ENCODE measurements around the gene TTYH2. TPM values are rescaled to one million over a fixed set of nuclear protein-coding genes. Genes with fewer than 3 reads are reported as not detected.

Gene TTYH2
- total RNA-seq, 4 donors from 2014 or later, result 12.4 to 24.7 (median 18.8) TPM

GRCh38 chr17:74170924-74171323 lies 42.4 kb upstream of the TTYH2 start:
- H3K4me3 ChIP-seq (replicated peaks in 1 of 3), result no peak overlapping the region
- no peaks in the 10 kb centered on the region for H3K27me3 ChIP-seq
- no peak for DNase-seq
- H3K9me3 ChIP-seq, result no peaks in the 10 kb centered on the region
- no peaks in the 10 kb centered on the region for H3K4me1 ChIP-seq
- no peaks in the 10 kb centered on the region for H3K36me3 ChIP-seq
- 70 to 75% methylated on average over 1 of the region's 1 CpG for WGBS, 2 donors
- intact Hi-C loops (cut with DNase I), result no loop called here
- TF ChIP-seq POLR2A (IDR thresholded peaks at IDR 0.05) (no peak), CTCF (IDR thresholded peaks at IDR 0.05) (no peak)
- H3K27ac ChIP-seq, result no peak overlapping the region

GRCh38 chr17:74172700-74173099 lies 40.7 kb upstream of the TTYH2 start:
- TF ChIP-seq POLR2A (IDR thresholded peaks at IDR 0.05) (no peak), CTCF (IDR thresholded peaks at IDR 0.05) (no peak)
- Histone ChIP-seq H3K27ac (no peak overlapping the region), H3K9me3 (no peaks in the 10 kb centered on the region), H3K36me3 (no peaks in the 10 kb centered on the region), H3K4me1 (no peaks in the 10 kb centered on the region), H3K27me3 (no peaks in the 10 kb centered on the region), H3K4me3 (replicated peaks in 1 of 3) (no peak overlapping the region)
- 62 to 64% methylated on average over 3 of the region's 3 CpGs for WGBS, 2 donors
- intact Hi-C loops (cut with DNase I), result no loop called here
- no peak for DNase-seq

- no peaks in the 10 kb centered on the region for H3K9me3 ChIP-seq
- no peaks in the 10 kb centered on the region for H3K36me3 ChIP-seq
- H3K4me3 ChIP-seq (replicated peaks in 1 of 3), result no peak overlapping the region
- 47 to 53% methylated on average over 8 to 10 of the region's 10 CpGs for WGBS, 2 donors
- H3K4me1 ChIP-seq, result no peaks in the 10 kb centered on the region
- no peak overlapping the region for H3K27ac ChIP-seq
- H3K27me3 ChIP-seq, result no peaks in the 10 kb centered on the region
- intact Hi-C loops (cut with DNase I), result loop anchor here (5.0 kb wide), 1 partner anchor 749 kb away; no protein-coding TSS in a partner anchor
- peak; percentile 53 to 57 for DNase-seq
- peak; percentile 28 to 86 (median 70) for TF ChIP-seq CTCF (IDR thresholded peaks at IDR 0.05)
- TF ChIP-seq POLR2A (IDR thresholded peaks at IDR 0.05), result no peak
These were observed 36.8 kb upstream of the TTYH2 start for GRCh38 chr17:74176546-74177001.

- H3K4me3 ChIP-seq (replicated peaks in 1 of 3), result no peak overlapping the region
- H3K4me1 ChIP-seq, result no peaks in the 10 kb centered on the region
- no peaks in the 10 kb centered on the region for H3K36me3 ChIP-seq
- no peaks in the 10 kb centered on the region for H3K9me3 ChIP-seq
- H3K27ac ChIP-seq, result no peak overlapping the region
- 0 to 40% methylated on average over 1 of the region's 1 CpG for WGBS, 2 donors
- TF ChIP-seq POLR2A (IDR thresholded peaks at IDR 0.05), result no peak
- no peak for TF ChIP-seq CTCF (IDR thresholded peaks at IDR 0.05)
- DNase-seq, result no peak
- intact Hi-C loops (cut with DNase I), result loop anchor here (5.0 kb wide), 1 partner anchor 750 kb away; no protein-coding TSS in a partner anchor
- H3K27me3 ChIP-seq, result no peaks in the 10 kb centered on the region
These were observed 36.3 kb upstream of the TTYH2 start for GRCh38 chr17:74177018-74177450.

GRCh38 chr17:74179576-74179975 lies 33.8 kb upstream of the TTYH2 start:
- H3K27me3 ChIP-seq, result no peaks in the 10 kb centered on the region
- 54 to 58% methylated on average over 4 of the region's 4 CpGs for WGBS, 2 donors

More at GRCh38 chr17:74179576-74179975, 33.8 kb upstream of the TTYH2 start:
- Histone ChIP-seq H3K27ac (no peak overlapping the region), H3K36me3 (no peaks in the 10 kb centered on the region), H3K4me1 (no peaks in the 10 kb centered on the region), H3K9me3 (no peaks in the 10 kb centered on the region), H3K4me3 (replicated peaks in 1 of 3) (no peak overlapping the region)
- no peak for DNase-seq
- TF ChIP-seq POLR2A (IDR thresholded peaks at IDR 0.05) (no peak), CTCF (IDR thresholded peaks at IDR 0.05) (no peak)
- intact Hi-C loops (cut with DNase I), result loop anchor here (5.0 kb wide), 1 partner anchor 752 kb away; no protein-coding TSS in a partner anchor
